H1 (cell line): ENCODE data around the gene MTF1. TPM values are rescaled to one million over a fixed set of nuclear protein-coding genes. Genes with fewer than 3 reads are reported as not detected.

ENCODE experiments used
- CTCF ChIA-PET: fragments of 300-600 bp; sonication (Branson Sonifier 250); formaldehyde crosslinking; loops from one replicate; lab custom pipeline; 2021; ENCODE audit not compliant: partially characterized antibody; lab: Charles Lee
- POLR2A ChIA-PET: fragments of 300-600 bp; sonication (Branson Sonifier 250); formaldehyde crosslinking; loops from one replicate; lab custom pipeline; 2021; ENCODE audit warnings: inconsistent platforms; ENCODE audit not compliant: partially characterized antibody; lab: Charles Lee
- DNase-seq, 2 experiments: peaks; one replicate each; pipeline versions ENCODE4 v3.0.0 to v3.0.0-alpha.2; 2010 to 2022; ENCODE audit warnings: low spot score in 2 of 2, low read depth in 1 of 2, mixed read lengths in 1 of 2
- FAIRE-seq: peaks from 2 replicates; lab custom pipeline; 2011; peaks lifted over from hg19 to GRCh38; lab: Jason Lieb, UNC
- H2AFZ ChIP-seq: 2 replicates; pipeline ENCODE4 v1.8.1; 2012; ENCODE audit warnings: low read length, inconsistent platforms
- H2AK5ac ChIP-seq: 2 replicates; pipeline ENCODE4 v1.6.1; 2013; ENCODE audit warnings: low read depth, low read length
- H2BK120ac ChIP-seq: replicated peaks from 2 replicates; pipeline ENCODE3; 2013; ENCODE audit warnings: low read depth, low read length, inconsistent platforms
- H2BK12ac ChIP-seq: 2 replicates; pipeline ENCODE4 v1.6.1; 2013; ENCODE audit warnings: low read depth, low read length
- H2BK15ac ChIP-seq: 2 replicates; pipeline ENCODE4 v1.6.1; 2013; ENCODE audit warnings: low read length
- H2BK20ac ChIP-seq: 2 replicates; pipeline ENCODE4 v1.6.1; 2013; ENCODE audit warnings: low read length
- H2BK5ac ChIP-seq: 2 replicates; pipeline ENCODE4 v1.6.1; 2013; ENCODE audit warnings: low read depth, low read length
- H3K14ac ChIP-seq: 2 replicates; pipeline ENCODE4 v1.6.1; 2013; ENCODE audit warnings: inconsistent platforms; ENCODE audit not compliant: insufficient read length
- H3K18ac ChIP-seq: 2 replicates; pipeline ENCODE4 v1.6.1; 2013; ENCODE audit warnings: low read length; ENCODE audit errors: extremely low read depth
- H3K23ac ChIP-seq: 2 replicates; pipeline ENCODE4 v1.6.1; 2013; ENCODE audit warnings: inconsistent platforms; ENCODE audit not compliant: insufficient read length
- H3K23me2 ChIP-seq: 2 replicates; pipeline ENCODE4 v1.6.1; 2013; ENCODE audit warnings: low read depth, low read length
- H3K27ac ChIP-seq: 2 replicates; pipeline ENCODE4 v1.6.1; 2011; ENCODE audit warnings: low read depth, low read length, inconsistent platforms
- H3K27me3 ChIP-seq, 4 experiments: replicated peaks in 1 of 4; 1 replicate in 1 of 4; 2 replicates in 3 of 4; pipeline versions ENCODE4 v1.6.1 to v1.8.1; 2011 to 2013; ENCODE audit warnings: low read length in 3 of 4, mild to moderate bottlenecking in 3 of 4, inconsistent platforms in 2 of 4, mixed read lengths in 2 of 4, moderate library complexity in 1 of 4; ENCODE audit not compliant: control insufficient read depth in 3 of 4, insufficient read depth in 3 of 4; ENCODE audit errors: extremely low read depth in 1 of 4
- H3K36me3 ChIP-seq, 4 experiments: 2 replicates each; pipeline versions ENCODE4 v1.6.1 to v1.8.1; 2011 to 2013; ENCODE audit warnings: mild to moderate bottlenecking in 4 of 4, low read length in 3 of 4, moderate library complexity in 2 of 4, control low read depth in 1 of 4, inconsistent platforms in 1 of 4; ENCODE audit not compliant: insufficient read depth in 4 of 4, control insufficient read depth in 2 of 4
- H3K4ac ChIP-seq: replicated peaks from 2 replicates; pipeline ENCODE3; 2013; ENCODE audit warnings: low read length, low read depth, mixed read lengths, inconsistent platforms; ENCODE audit not compliant: insufficient read length
- H3K4me1 ChIP-seq, 4 experiments: replicated peaks in 1 of 4; 1 replicate in 1 of 4; 2 replicates in 3 of 4; pipeline versions ENCODE4 v1.6.1 to v1.8.1; 2011 to 2013; ENCODE audit warnings: low read length in 3 of 4, inconsistent platforms in 2 of 4, mixed read lengths in 1 of 4; ENCODE audit not compliant: insufficient read depth in 4 of 4, control insufficient read depth in 3 of 4
- H3K4me2 ChIP-seq, 2 experiments: 2 replicates each; pipeline versions ENCODE4 v1.6.1 to v1.8.1; 2011 to 2013; ENCODE audit warnings: low read depth in 2 of 2, low read length in 2 of 2, control low read depth in 1 of 2, inconsistent platforms in 1 of 2, mild to moderate bottlenecking in 1 of 2; ENCODE audit not compliant: insufficient read depth in 1 of 2
- H3K4me3 ChIP-seq, 4 experiments: fragments of 200-600, 300-600 bp in 1 of 4; sonication (generic), shearing (Covaris generic), sonication (Bioruptor Twin) in 1 of 4; 2 replicates each; pipeline versions ENCODE4 v1.5.1 to v1.8.1; 2011 to 2016; ENCODE audit warnings: low read length in 4 of 4, low read depth in 3 of 4, control low read depth in 2 of 4, inconsistent platforms in 2 of 4, mild to moderate bottlenecking in 2 of 4, mixed read lengths in 1 of 4, moderate library complexity in 1 of 4; ENCODE audit not compliant: insufficient read depth in 2 of 4; ENCODE audit errors: extremely low read depth in 1 of 4
- H3K56ac ChIP-seq: replicated peaks from 2 replicates; pipeline ENCODE3; 2013; ENCODE audit warnings: low read depth, mild to moderate bottlenecking, mixed read lengths, low read length, inconsistent platforms; ENCODE audit not compliant: insufficient read length
- H3K79me1 ChIP-seq: 2 replicates; pipeline ENCODE4 v1.6.1; 2013; ENCODE audit warnings: low read depth, low read length, control low read depth
- H3K79me2 ChIP-seq, 2 experiments: 2 replicates each; pipeline versions ENCODE4 v1.6.1 to v1.8.1; 2012 to 2013; ENCODE audit warnings: low read length in 2 of 2, mild to moderate bottlenecking in 2 of 2, inconsistent platforms in 1 of 2; ENCODE audit not compliant: insufficient read depth in 2 of 2, control insufficient read depth in 1 of 2
- H3K9ac ChIP-seq, 4 experiments: replicated peaks in 1 of 4; 1 replicate in 1 of 4; 2 replicates in 3 of 4; pipeline versions ENCODE4 v1.6.1 to v1.8.1; 2011 to 2013; ENCODE audit warnings: low read depth in 3 of 4, low read length in 3 of 4, control low read depth in 2 of 4, mild to moderate bottlenecking in 2 of 4, moderate library complexity in 2 of 4, inconsistent platforms in 1 of 4; ENCODE audit errors: extremely low read depth in 1 of 4
- H3K9me3 ChIP-seq, 2 experiments: 2 replicates each; pipeline versions ENCODE4 v1.6.1 to v1.8.1; 2012 to 2013; ENCODE audit warnings: mild to moderate bottlenecking in 2 of 2, moderate library complexity in 2 of 2, control low read depth in 1 of 2, inconsistent platforms in 1 of 2, low read depth in 1 of 2, low read length in 1 of 2, mixed read lengths in 1 of 2; ENCODE audit not compliant: insufficient read depth in 2 of 2
- H4K20me1 ChIP-seq, 2 experiments: replicated peaks in 1 of 2; 2 replicates each; pipeline versions ENCODE3 to v1.8.1; 2011 to 2013; ENCODE audit warnings: inconsistent platforms in 2 of 2, low read length in 2 of 2, mild to moderate bottlenecking in 1 of 2; ENCODE audit not compliant: insufficient read depth in 2 of 2, control insufficient read depth in 1 of 2
- H4K5ac ChIP-seq: 2 replicates; pipeline ENCODE4 v1.6.1; 2013; ENCODE audit warnings: low read length, low read depth, mixed read lengths, inconsistent platforms; ENCODE audit not compliant: insufficient read length
- H4K8ac ChIP-seq: 2 replicates; pipeline ENCODE4 v1.8.0; 2013; ENCODE audit warnings: mild to moderate bottlenecking, moderate library complexity, low read length, inconsistent platforms; ENCODE audit not compliant: insufficient read depth; ENCODE audit errors: extremely low read depth
- H4K91ac ChIP-seq: replicated peaks from 2 replicates; pipeline ENCODE3; 2013; ENCODE audit warnings: low read length, mixed read lengths, inconsistent platforms; ENCODE audit not compliant: insufficient read length
- ASH2L ChIP-seq: fragments of 200-600, 300-600 bp; sonication (generic); IDR thresholded peaks from one replicate; pipeline ENCODE4 v1.7.1; 2017; ENCODE audit warnings: low read length
- CEBPB ChIP-seq: IDR thresholded peaks from 2 replicates; pipeline ENCODE4 v1.6.1; 2012; ENCODE audit warnings: low read depth, low read length
- FOSL1 ChIP-seq: IDR thresholded peaks from 2 replicates; pipeline ENCODE4 v1.6.1; 2011; ENCODE audit warnings: mild to moderate bottlenecking, low read depth, low read length, moderate library complexity; ENCODE audit not compliant: insufficient read depth
- HDAC6 ChIP-seq: IDR thresholded peaks from one replicate; pipeline ENCODE4 v1.7.1; 2012; ENCODE audit warnings: low read depth, mild to moderate bottlenecking, inconsistent platforms, low read length, moderate library complexity
- JUND ChIP-seq: IDR thresholded peaks from 2 replicates; pipeline ENCODE4 v1.6.1; 2011; ENCODE audit warnings: mild to moderate bottlenecking, improper control_type of control experiment, low read length
- KDM1A ChIP-seq: fragments of 200-600, 300-600 bp; sonication (generic); IDR thresholded peaks from 2 replicates; pipeline ENCODE4 v1.7.1; 2016; ENCODE audit warnings: mild to moderate bottlenecking, low read length, borderline replicate concordance
- KDM4A ChIP-seq: IDR thresholded peaks from one replicate; pipeline ENCODE4 v1.7.1; 2012; ENCODE audit warnings: low read depth, mild to moderate bottlenecking, moderate library complexity, low read length, inconsistent platforms; ENCODE audit not compliant: severe bottlenecking
- MAX ChIP-seq: IDR thresholded peaks from 2 replicates; pipeline ENCODE4 v1.6.1; 2012; ENCODE audit warnings: inconsistent platforms
- TAF1 ChIP-seq: IDR thresholded peaks from 2 replicates; pipeline ENCODE4 v1.6.1; 2011; ENCODE audit warnings: mild to moderate bottlenecking, low read depth, low read length
- ZNF274 ChIP-seq: IDR thresholded peaks from 2 replicates; pipeline ENCODE4 v1.7.0; 2012; ENCODE audit warnings: low read length, borderline replicate concordance; ENCODE audit errors: extremely low read depth
- WGBS, 2 experiments: shearing (Covaris generic) in 1 of 2; methylation state at CpG; one replicate each; pipeline versions ENCODE4 v1.1.6 to v1.1.7; 2013 to 2015; ENCODE audit warnings: low lambda C conversion rate in 2 of 2, mixed read lengths in 2 of 2, inconsistent platforms in 1 of 2, low coverage in 1 of 2, missing lambda C conversion rate in 1 of 2; ENCODE audit not compliant: insufficient replicate concordance in 2 of 2, insufficient coverage in 1 of 2, insufficient read length in 1 of 2; ENCODE audit errors: extremely low coverage in 1 of 2, missing lambda C conversion rate in 1 of 2; 5-methylcytosine and 5-hydroxymethylcytosine counted together
- polyA plus RNA-seq, 7 experiments: library from polyadenylated mRNA; depleted of rRNA in 3 of 7; stranded (reverse) in 5 of 7; unstranded in 2 of 7; fragments of >200 nt in 5 of 7; fragments of 200-250 nt in 2 of 7; gene quantifications; 1 replicate in 5 of 7; 2 replicates in 1 of 7; 4 replicates in 1 of 7; pipeline versions ENCODE4 v1.2.1 to v1.2.3, GENCODE V29; 2011 to 2013; ENCODE audit warnings: missing spikeins in 2 of 7, mixed read lengths in 2 of 7
- total RNA-seq: library from RNA; stranded (reverse); fragmentation: NEBNext Ultra II Directional; extraction: Animal tissue kit (Norgen Biotek cat#: 25700); gene quantifications from 2 replicates; pipeline ENCODE4 v1.2.1, GENCODE V29; 2021

Gene MTF1
- total and polyA plus RNA-seq, 2 of the 8 experiments (the other 6 are each of a cell fraction or from before 2014, with no cell fraction given) = 4.0 to 15.5 TPM

GRCh38 chr1:37808369-37809319 is 50.7 kb downstream of the MTF1 start:
- no peak overlapping the region for H2BK20ac ChIP-seq
- no peak overlapping the region for H3K56ac ChIP-seq
- H3K9ac ChIP-seq = peak overlapping the region; percentile 13 to 73 (median 43); a peak in 5 of 7 replicates
- H3K18ac ChIP-seq = no peak overlapping the region
- WGBS, 2 experiments = 5% methylated on average over 27 of the region's 54 CpGs; no CpG with 5 or more reads in 1 of the 2 experiments
- no peaks in the 10 kb centered on the region for H3K9me3 ChIP-seq
- H4K20me1 ChIP-seq = peaks cover 0 to 17% of the 10 kb centered on the region in 2 experiments
- no peak overlapping the region for H2AK5ac ChIP-seq
- H2BK5ac ChIP-seq = no peak overlapping the region
- no peak overlapping the region for H4K91ac ChIP-seq
- ChIA-PET CTCF (interaction anchor here (1.3 kb wide), 1 partner anchor 114 kb away, joined by 5 read pairs; no protein-coding TSS in a partner anchor), POLR2A (interaction anchor here (0.6 to 3.5 kb wide), 21 partner anchors 8 to 225 kb away, joined by 3 to 26 read pairs (median 6); partner anchors contain the start of genes CDCA8, EPHA10, INPP5B and MANEAL)
- peak overlapping the region; percentile 80 for H3K4me2 ChIP-seq
- H3K4me1 ChIP-seq = peaks cover 4 to 14% (median 10%) of the 10 kb centered on the region in 4 experiments; a peak in 6 of 7 replicates
- H4K8ac ChIP-seq = peak overlapping the region; percentile 83
- no peak overlapping the region for H4K5ac ChIP-seq
- peaks cover 18 to 35% (median 26%) of the 10 kb centered on the region in 4 experiments for H3K36me3 ChIP-seq
- peak overlapping the region; percentile 81 to 97 (median 92) for H3K4me3 ChIP-seq
- H3K79me1 ChIP-seq = peaks cover 8% of the 10 kb centered on the region
- no peak overlapping the region for H2BK12ac ChIP-seq
- no peaks in the 10 kb centered on the region for H3K27me3 ChIP-seq
- no peak for FAIRE-seq
- H3K23me2 ChIP-seq = peaks cover 5% of the 10 kb centered on the region; the same call in 1 of the 2 replicates
- no peak overlapping the region for H3K27ac ChIP-seq
- H3K14ac ChIP-seq = no peak overlapping the region
- peaks cover 8 to 15% of the 10 kb centered on the region in 2 experiments for H3K79me2 ChIP-seq
- no peak overlapping the region for H2AFZ ChIP-seq
- no peak overlapping the region for H3K23ac ChIP-seq
- no peak overlapping the region for H2BK15ac ChIP-seq
- H3K4ac ChIP-seq = no peak overlapping the region
- H2BK120ac ChIP-seq = no peak overlapping the region
- DNase-seq = peak in 1 of 2 experiments; percentile 84
- TF ChIP-seq CEBPB = no peak
- TF ChIP-seq ZNF274 = no peak
- TF ChIP-seq FOSL1 = no peak
- peak; percentile 1; the same call in 1 of the 2 replicates for TF ChIP-seq MAX
- peak; percentile 78 for TF ChIP-seq KDM4A
- TF ChIP-seq JUND = no peak
- no peak for TF ChIP-seq HDAC6
- no peak for TF ChIP-seq TAF1
- TF ChIP-seq KDM1A = no peak
- TF ChIP-seq ASH2L = peak; percentile 62
